WI38 (cell line): Measurements from ENCODE around the gene RDH11.

Source experiments
- H3K4me3 ChIP-seq: 2 replicates; pipeline ENCODE4 v1.5.1; 2011; ENCODE audit warnings: low read depth, mild to moderate bottlenecking, control low read depth, low read length
- TF ChIP-seq, protein P1 (sequence below): IDR thresholded peaks from 2 replicates; pipeline ENCODE4 v1.5.1; 2012; ENCODE audit warnings: low read depth, mild to moderate bottlenecking, control low read depth, low read length

RDH11 gene

DNA sequence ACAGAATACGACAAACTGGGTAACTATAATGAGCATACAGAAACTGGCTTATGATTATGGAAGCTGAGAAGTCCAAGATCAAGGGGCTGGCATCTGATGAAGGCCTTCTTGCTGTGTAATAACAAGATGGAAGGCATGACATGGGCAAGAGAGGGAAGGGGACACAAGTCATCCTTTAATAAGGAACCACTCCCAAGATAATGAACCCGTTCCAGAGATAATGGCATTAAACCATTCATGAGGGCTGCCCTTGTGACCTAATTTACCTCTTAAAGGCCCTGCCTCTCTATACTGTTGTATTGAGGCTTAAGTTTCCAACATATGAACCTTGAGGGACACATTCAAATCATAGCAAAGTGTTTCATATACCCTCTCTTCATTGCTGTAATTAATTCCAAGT is 16.6 kb downstream of the RDH11 start:
- TF ChIP-seq, protein P1, sequence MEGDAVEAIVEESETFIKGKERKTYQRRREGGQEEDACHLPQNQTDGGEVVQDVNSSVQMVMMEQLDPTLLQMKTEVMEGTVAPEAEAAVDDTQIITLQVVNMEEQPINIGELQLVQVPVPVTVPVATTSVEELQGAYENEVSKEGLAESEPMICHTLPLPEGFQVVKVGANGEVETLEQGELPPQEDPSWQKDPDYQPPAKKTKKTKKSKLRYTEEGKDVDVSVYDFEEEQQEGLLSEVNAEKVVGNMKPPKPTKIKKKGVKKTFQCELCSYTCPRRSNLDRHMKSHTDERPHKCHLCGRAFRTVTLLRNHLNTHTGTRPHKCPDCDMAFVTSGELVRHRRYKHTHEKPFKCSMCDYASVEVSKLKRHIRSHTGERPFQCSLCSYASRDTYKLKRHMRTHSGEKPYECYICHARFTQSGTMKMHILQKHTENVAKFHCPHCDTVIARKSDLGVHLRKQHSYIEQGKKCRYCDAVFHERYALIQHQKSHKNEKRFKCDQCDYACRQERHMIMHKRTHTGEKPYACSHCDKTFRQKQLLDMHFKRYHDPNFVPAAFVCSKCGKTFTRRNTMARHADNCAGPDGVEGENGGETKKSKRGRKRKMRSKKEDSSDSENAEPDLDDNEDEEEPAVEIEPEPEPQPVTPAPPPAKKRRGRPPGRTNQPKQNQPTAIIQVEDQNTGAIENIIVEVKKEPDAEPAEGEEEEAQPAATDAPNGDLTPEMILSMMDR, result no peak
- H3K4me3 ChIP-seq, result no peak overlapping the region

GRCh38 chr14:67675219-67675582 is 20.4 kb downstream of the RDH11 start:
- TF ChIP-seq, protein P1, result no peak
- peak overlapping the region; percentile 92 for H3K4me3 ChIP-seq

GRCh38 chr14:67674480-67675218 is 20.9 kb downstream of the RDH11 start, which contains the start of gene VTI1B:
TSS of gene VTI1B (minus strand) at chr14:67674632. CDS start at chr14:67674489, 143 bp downstream.
- H3K4me3 ChIP-seq, result peak within 1 kb of the TSS; percentile 92
- TF ChIP-seq, protein P1, result 0 out of 2 replicates have a peak, but pooled peaks have one; percentile 9

- H3K4me3 ChIP-seq, result peak overlapping the region; percentile 92
- TF ChIP-seq, protein P1, result no peak
Observed at GRCh38 chr14:67674139-67674479, 21.5 kb downstream of the RDH11 start.

DNA sequence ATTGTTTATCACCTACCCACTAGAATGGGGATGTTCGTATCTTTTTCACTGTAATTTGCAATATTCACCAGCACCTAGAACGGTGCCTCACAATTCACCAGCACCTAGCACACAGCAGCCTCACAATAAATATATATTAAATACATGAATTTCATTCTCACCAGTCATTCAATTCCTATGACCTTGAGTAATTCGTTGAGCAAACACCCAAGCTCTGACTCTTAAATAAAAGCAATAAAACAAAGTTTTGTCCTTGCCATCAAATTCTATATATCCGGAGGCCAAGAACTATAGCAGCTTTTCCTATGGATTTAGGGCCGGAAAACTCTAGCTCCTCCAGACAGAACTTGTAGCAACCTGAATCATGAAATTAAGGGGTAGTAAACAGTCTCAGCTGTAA is 22.1 kb downstream of the RDH11 start:
- peak overlapping the region; percentile 92 for H3K4me3 ChIP-seq
- TF ChIP-seq, protein P1, result no peak

GRCh38 chr14:67668559-67668958 is 27.0 kb downstream of the RDH11 start:
- no peak overlapping the region for H3K4me3 ChIP-seq
- TF ChIP-seq, protein P1, result no peak

DNA sequence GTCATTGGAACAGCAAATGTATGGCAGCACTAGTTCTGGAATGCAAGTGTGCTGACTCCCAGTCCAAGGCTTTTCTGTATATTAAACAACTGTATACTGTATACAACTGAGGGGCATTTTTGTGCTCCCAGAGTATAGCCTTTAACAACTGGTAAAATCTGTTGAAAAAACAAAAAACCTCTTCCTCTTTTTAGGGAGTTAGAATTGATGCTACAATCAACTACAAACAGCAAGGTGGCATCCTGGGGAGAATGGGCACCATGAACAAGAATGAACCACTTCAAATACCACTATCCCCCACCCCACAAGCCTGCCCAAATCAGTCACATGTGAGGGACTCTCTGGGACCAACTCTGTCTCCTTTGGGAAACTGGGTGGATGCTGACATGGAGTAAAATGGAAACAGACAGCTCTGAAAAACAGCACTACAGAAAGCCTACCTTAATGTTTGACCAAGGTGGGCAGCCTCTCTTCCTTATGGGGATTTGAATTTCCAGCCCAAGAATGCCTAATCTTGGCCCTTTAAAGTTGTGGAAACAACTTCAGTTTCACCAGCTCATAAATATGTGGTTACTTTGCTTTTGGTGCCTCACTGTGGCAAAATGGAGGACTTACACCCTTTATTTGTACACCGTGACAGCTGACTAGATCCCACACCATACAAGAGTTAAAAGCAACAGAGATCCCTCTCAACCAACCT is 28.7 kb downstream of the RDH11 start:
- TF ChIP-seq, protein P1, result peak; percentile 38; the same call in 1 of the 2 replicates
- no peak overlapping the region for H3K4me3 ChIP-seq
